ENCODE results near the gene CIAO2A. TPM values are rescaled to one million over a fixed set of nuclear protein-coding genes. Genes with fewer than 3 reads are reported as not detected.
A peak's percentile ranks its signal among the peaks of the same experiment; 100 is the strongest.

Gene CIAO2A
- total and polyA plus RNA-seq, 4 donors: 40.4 to 95.6 (median 82.8) TPM

GRCh38 chr15:64092864-64093626 lies 593 bp downstream of the CIAO2A start:
- TF ChIP-seq CTCF (IDR thresholded peaks at IDR 0.05; ENCODE audit: control extremely low read depth, extremely low read depth): no peak
- ATAC-seq (ENCODE audit: insufficient read depth, low FRiP score): no peak
- peaks cover 2 to 16% (median 6%) of the 10 kb centered on the region in 4 donors for H3K36me3 ChIP-seq (ENCODE audit: control insufficient read depth in 4 of 4, insufficient read depth in 4 of 4, low read length in 4 of 4)
- DNase-seq: peak; percentile 65 to 78 (median 73)
- H3K4me1 ChIP-seq (ENCODE audit: control insufficient read depth in 5 of 5, insufficient read depth in 5 of 5, low read length in 5 of 5): peaks cover 0 to 32% (median 11%) of the 10 kb centered on the region in 5 donors
- no peaks in the 10 kb centered on the region for H3K9me3 ChIP-seq (ENCODE audit: control insufficient read depth in 4 of 4, insufficient read depth in 3 of 4, low read length in 3 of 4)
- peak overlapping the region; percentile 69 for H3K4me3 ChIP-seq
- H3K9ac ChIP-seq (ENCODE audit: insufficient read depth in 1 of 2, low read length in 2 of 2): peak overlapping the region; percentile 69 to 98
- H3K27me3 ChIP-seq (ENCODE audit: control insufficient read depth in 3 of 3, insufficient read depth in 3 of 3, low read length in 2 of 3): no peaks in the 10 kb centered on the region
- peak overlapping the region; percentile 83 to 90 for H3K27ac ChIP-seq (ENCODE audit: low read depth in 1 of 2, low read length in 1 of 2)
- WGBS, 2 donors: 4 to 5% methylated on average over 22 of the region's 22 CpGs

- Histone ChIP-seq H3K9me3 (ENCODE audit: control insufficient read depth in 4 of 4, insufficient read depth in 3 of 4, low read length in 3 of 4) (no peaks in the 10 kb centered on the region), H3K36me3 (ENCODE audit: control insufficient read depth in 4 of 4, insufficient read depth in 4 of 4, low read length in 4 of 4) (peaks cover 4 to 24% (median 9%) of the 10 kb centered on the region in 4 donors), H3K27ac (ENCODE audit: low read depth in 1 of 2, low read length in 1 of 2) (peak overlapping the region in 1 of 2 donors; percentile 83), H3K27me3 (ENCODE audit: control insufficient read depth in 3 of 3, insufficient read depth in 3 of 3, low read length in 2 of 3) (no peaks in the 10 kb centered on the region), H3K4me3 (no peak overlapping the region), H3K9ac (ENCODE audit: insufficient read depth in 1 of 2, low read length in 2 of 2) (peak overlapping the region in 1 of 2 donors; percentile 98), H3K4me1 (ENCODE audit: control insufficient read depth in 5 of 5, insufficient read depth in 5 of 5, low read length in 5 of 5) (peaks cover 0 to 24% (median 8%) of the 10 kb centered on the region in 5 donors)
- DNase-seq: no peak
- ATAC-seq (ENCODE audit: insufficient read depth, low FRiP score): no peak
- no peak for TF ChIP-seq CTCF (IDR thresholded peaks at IDR 0.05; ENCODE audit: control extremely low read depth, extremely low read depth)
Measured at GRCh38 chr15:64092075-64092820, 1.4 kb downstream of the CIAO2A start.

GRCh38 chr15:64090527-64090926 lies 3.1 kb downstream of the CIAO2A start:
- Histone ChIP-seq H3K27me3 (ENCODE audit: control insufficient read depth in 3 of 3, insufficient read depth in 3 of 3, low read length in 2 of 3) (no peaks in the 10 kb centered on the region), H3K27ac (ENCODE audit: low read depth in 1 of 2, low read length in 1 of 2) (no peak overlapping the region), H3K4me1 (ENCODE audit: control insufficient read depth in 5 of 5, insufficient read depth in 5 of 5, low read length in 5 of 5) (peaks cover 0 to 19% (median 4%) of the 10 kb centered on the region in 5 donors), H3K4me3 (no peak overlapping the region), H3K9me3 (ENCODE audit: control insufficient read depth in 4 of 4, insufficient read depth in 3 of 4, low read length in 3 of 4) (no peaks in the 10 kb centered on the region), H3K9ac (ENCODE audit: insufficient read depth in 1 of 2, low read length in 2 of 2) (no peak overlapping the region), H3K36me3 (ENCODE audit: control insufficient read depth in 4 of 4, insufficient read depth in 4 of 4, low read length in 4 of 4) (peaks cover 4 to 24% (median 6%) of the 10 kb centered on the region in 4 donors)
- no peak for DNase-seq
- TF ChIP-seq CTCF (IDR thresholded peaks at IDR 0.05; ENCODE audit: control extremely low read depth, extremely low read depth): no peak
- no peak for ATAC-seq (ENCODE audit: insufficient read depth, low FRiP score)
- WGBS, 2 donors: 45 to 61% methylated on average over 3 of the region's 3 CpGs
